Posterior cingulate gyrus (tissue), 11 donors: Measurements from ENCODE around the gene JMJD7.

ENCODE experiments used
- DNase-seq, 10 donors: peaks; one replicate each; pipeline versions ENCODE4 v3.0.0 to v3.0.0-alpha.2; 2020 to 2021; ENCODE audit warnings: mixed read lengths in 3 of 10
- intact Hi-C: fragments of 100-400 bp; cut with DNase I; formaldehyde crosslinking; loops from one replicate; pipeline ENCODE4 v1.15.1; 2023

The JMJD7 gene

GRCh38 chr15:41798607-41799487, 29.0 kb upstream of the JMJD7 start:
- intact Hi-C loops: no loop called here
- peak in 1 of 10 donors; percentile 23 for DNase-seq

GRCh38 chr15:41799488-41799805, 28.4 kb upstream of the JMJD7 start:
- intact Hi-C loops: no loop called here

GRCh38 chr15:41801185-41801584, 26.7 kb upstream of the JMJD7 start:
- no peak for DNase-seq
- intact Hi-C loops: no loop called here

More at GRCh38 chr15:41799488-41799805, 28.4 kb upstream of the JMJD7 start:
- peak in 1 of 10 donors; percentile 34 for DNase-seq

GRCh38 chr15:41801850-41802455, 25.9 kb upstream of the JMJD7 start:
- intact Hi-C loops: no loop called here
- peak in 1 of 10 donors; percentile 14 for DNase-seq

GRCh38 chr15:41804361-41804760, 23.5 kb upstream of the JMJD7 start:
- DNase-seq: peak in 1 of 10 donors; percentile 24
- intact Hi-C loops: no loop called here

GRCh38 chr15:41804916-41805666, 22.8 kb upstream of the JMJD7 start:
- peak in 2 of 10 donors; percentile 51 to 57 for DNase-seq
- intact Hi-C loops: no loop called here

- intact Hi-C loops: no loop called here
- peak in 1 of 10 donors; percentile 34 for DNase-seq
These were observed 22.2 kb upstream of the JMJD7 start for GRCh38 chr15:41805711-41806110.

GRCh38 chr15:41806291-41807181, 21.4 kb upstream of the JMJD7 start:
- intact Hi-C loops: no loop called here
- peak in 3 of 10 donors; percentile 45 to 84 (median 78) for DNase-seq

GRCh38 chr15:41809121-41809520, 18.8 kb upstream of the JMJD7 start:
- intact Hi-C loops: no loop called here
- DNase-seq: peak in 1 of 10 donors; percentile 2

- DNase-seq: peak in 3 of 10 donors; percentile 61 to 83 (median 64)
- intact Hi-C loops: loop anchor here (5.0 to 10.0 kb wide), 2 partner anchors 252 to 345 kb away; partner anchors contain the start of gene TYRO3
These were observed 18.2 kb upstream of the JMJD7 start for GRCh38 chr15:41809526-41810220.

- intact Hi-C loops: loop anchor here (1.0 to 10.0 kb wide), 3 partner anchors 37 to 346 kb away; partner anchors contain the start of genes MAPKBP1 and TYRO3
- DNase-seq: peak in 2 of 10 donors; percentile 56 to 62
These were observed 17.1 kb upstream of the JMJD7 start for GRCh38 chr15:41810651-41811431.

- DNase-seq: peak; percentile 75 to 98 (median 90)
- intact Hi-C loops: loop anchor here (1.0 to 10.0 kb wide), 3 partner anchors 37 to 347 kb away; partner anchors contain the start of genes MAPKBP1 and TYRO3
These were observed 16.3 kb upstream of the JMJD7 start for GRCh38 chr15:41811432-41812195.

GRCh38 chr15:41812820-41813375, 15.0 kb upstream of the JMJD7 start:
- DNase-seq: peak in 1 of 10 donors; percentile 30
- intact Hi-C loops: loop anchor here (5.0 to 10.0 kb wide), 2 partner anchors 256 to 348 kb away; partner anchors contain the start of gene TYRO3

GRCh38 chr15:41813426-41813825, 14.5 kb upstream of the JMJD7 start:
- intact Hi-C loops: loop anchor here (5.0 to 10.0 kb wide), 2 partner anchors 256 to 349 kb away; partner anchors contain the start of gene TYRO3
- DNase-seq: peak in 2 of 10 donors; percentile 50 to 51

- intact Hi-C loops: loop anchor here (5.0 to 10.0 kb wide), 2 partner anchors 257 to 350 kb away; partner anchors contain the start of gene TYRO3
- DNase-seq: peak in 1 of 10 donors; percentile 56
These were observed 13.4 kb upstream of the JMJD7 start for GRCh38 chr15:41814534-41814933.

- intact Hi-C loops: loop anchor here (10.0 kb wide), 1 partner anchor 352 kb away; no protein-coding TSS in a partner anchor
- peak in 3 of 10 donors; percentile 24 to 79 (median 76) for DNase-seq
These were observed 11.1 kb upstream of the JMJD7 start for GRCh38 chr15:41816788-41817187.

- peak in 3 of 10 donors; percentile 25 to 69 (median 49) for DNase-seq
- intact Hi-C loops: loop anchor here (10.0 kb wide), 1 partner anchor 353 kb away; no protein-coding TSS in a partner anchor
These were observed 10.6 kb upstream of the JMJD7 start for GRCh38 chr15:41817327-41817726.
